Endothelial cell of umbilical vein (primary cell): Measurements from ENCODE around the gene ME3. TPM values are rescaled to one million over a fixed set of nuclear protein-coding genes. Genes with fewer than 3 reads are reported as not detected.

Source experiments
- BruUV-seq: library from RNA; stranded (reverse); fragments of 400-500 nt; replicated peaks from 2 replicates; lab custom pipeline; 2021; lab: Mats Ljungman, UMichigan
- CTCF ChIA-PET: fragments of 300-600, 350-600 bp; sonication (Branson Sonifier 250); formaldehyde crosslinking; loops from one replicate; lab custom pipeline; 2021; ENCODE audit warnings: antibody characterized with exemption, inconsistent platforms; lab: Charles Lee
- POLR2A ChIA-PET: fragments of 300-600, 350-600 bp; sonication (Branson Sonifier 250); formaldehyde crosslinking; loops from one replicate; lab custom pipeline; 2021; ENCODE audit warnings: antibody characterized with exemption, inconsistent platforms; lab: Charles Lee
- DNase-seq: peaks from one replicate; pipeline ENCODE4 v3.0.0-alpha.2; 2011; ENCODE audit warnings: low read depth, low spot score
- FAIRE-seq: peaks from 2 replicates; lab custom pipeline; 2011; peaks lifted over from hg19 to GRCh38; lab: Jason Lieb, UNC
- H2AFZ ChIP-seq: 2 replicates; pipeline ENCODE4 v1.6.0; 2012; ENCODE audit warnings: low read depth, low read length, control low read depth, inconsistent platforms
- H3K27ac ChIP-seq: 2 replicates; pipeline ENCODE4 v1.5.1; 2011; ENCODE audit warnings: low read depth, mild to moderate bottlenecking, control low read depth, low read length, moderate library complexity; ENCODE audit not compliant: insufficient read depth
- H3K27me3 ChIP-seq, 2 experiments: 2 replicates each; pipeline versions ENCODE4 v1.6.0 to v1.6.1; 2011; ENCODE audit warnings: low read length in 2 of 2, mixed read lengths in 1 of 2; ENCODE audit not compliant: control insufficient read depth in 2 of 2, insufficient read depth in 2 of 2
- H3K36me3 ChIP-seq, 2 experiments: 2 replicates in 1 of 2; 3 replicates in 1 of 2; pipeline ENCODE4 v1.5.1; 2011; ENCODE audit warnings: low read length in 2 of 2, mild to moderate bottlenecking in 1 of 2, moderate library complexity in 1 of 2; ENCODE audit not compliant: control insufficient read depth in 2 of 2, insufficient read depth in 2 of 2; ENCODE audit errors: extremely low read depth in 1 of 2
- H3K4me1 ChIP-seq: 3 replicates; pipeline ENCODE4 v1.5.1; 2011; ENCODE audit warnings: mild to moderate bottlenecking, low read length; ENCODE audit not compliant: control insufficient read depth, insufficient read depth; ENCODE audit errors: extremely low read depth
- H3K4me2 ChIP-seq: 2 replicates; pipeline ENCODE4 v1.6.1; 2011; ENCODE audit warnings: low read length, control low read depth, mixed read lengths; ENCODE audit not compliant: insufficient read depth
- H3K4me3 ChIP-seq, 3 experiments: fragments of 200-600 bp in 1 of 3; sonication (generic), shearing (Covaris generic) in 1 of 3; replicated peaks in 1 of 3; 2 replicates each; pipeline ENCODE4 v1.5.1; 2011 to 2016; ENCODE audit warnings: control low read depth in 3 of 3, low read length in 3 of 3, mild to moderate bottlenecking in 2 of 3, inconsistent platforms in 1 of 3, low read depth in 1 of 3, moderate library complexity in 1 of 3; ENCODE audit not compliant: insufficient read depth in 1 of 3
- H3K79me2 ChIP-seq: 2 replicates; pipeline ENCODE4 v1.6.0; 2012; ENCODE audit warnings: low read length, inconsistent platforms; ENCODE audit not compliant: control insufficient read depth, insufficient read depth
- H3K9ac ChIP-seq: replicated peaks from 2 replicates; pipeline ENCODE3; 2011; ENCODE audit warnings: low read length, control low read depth; ENCODE audit not compliant: insufficient read depth; ENCODE audit errors: extremely low read depth
- H3K9me1 ChIP-seq: replicated peaks from 3 replicates; pipeline ENCODE4 v1.6.0; 2011; ENCODE audit warnings: mild to moderate bottlenecking, low read length; ENCODE audit not compliant: control insufficient read depth, insufficient read depth; ENCODE audit errors: extremely low read depth
- H3K9me3 ChIP-seq: replicated peaks from 2 replicates; pipeline ENCODE4 v1.5.1; 2012; ENCODE audit warnings: low read length, inconsistent platforms; ENCODE audit not compliant: control insufficient read depth, insufficient read depth
- H4K20me1 ChIP-seq: replicated peaks from 2 replicates; pipeline ENCODE3; 2011; ENCODE audit warnings: mild to moderate bottlenecking, low read length; ENCODE audit not compliant: control insufficient read depth, insufficient read depth; ENCODE audit errors: extremely low read depth
- CTCF ChIP-seq, 2 donors: IDR thresholded peaks; 1 replicate in 1 of 2; 2 replicates in 1 of 2; pipeline ENCODE4 v1.5.1; 2011; ENCODE audit warnings: low read length in 2 of 2, mild to moderate bottlenecking in 2 of 2, moderate library complexity in 2 of 2, control low read depth in 1 of 2, inconsistent platforms in 1 of 2, low read depth in 1 of 2; ENCODE audit not compliant: insufficient read depth in 1 of 2; ENCODE audit errors: extremely low read depth in 1 of 2
- EZH2 ChIP-seq: IDR thresholded peaks from 2 replicates; pipeline ENCODE4 v1.6.1; 2012; ENCODE audit warnings: borderline replicate concordance, low read depth, mild to moderate bottlenecking, moderate library complexity, low read length, inconsistent platforms; ENCODE audit not compliant: severe bottlenecking
- FOS ChIP-seq: IDR thresholded peaks from 2 replicates; pipeline ENCODE4 v1.6.1; 2011; ENCODE audit warnings: mild to moderate bottlenecking, low read length, moderate library complexity, borderline replicate concordance; ENCODE audit not compliant: insufficient read depth
- GATA2 ChIP-seq: IDR thresholded peaks from 2 replicates; pipeline ENCODE4 v1.7.0; 2011; ENCODE audit warnings: low read depth, mild to moderate bottlenecking, moderate library complexity, mixed read lengths, low read length; ENCODE audit not compliant: insufficient read length, insufficient read depth
- JUN ChIP-seq: IDR thresholded peaks from 2 replicates; pipeline ENCODE4 v1.6.1; 2011; ENCODE audit warnings: borderline replicate concordance, low read depth; ENCODE audit not compliant: insufficient read length, insufficient read depth
- MAX ChIP-seq: IDR thresholded peaks from 2 replicates; pipeline ENCODE4 v1.6.1; 2011; ENCODE audit not compliant: insufficient read depth, insufficient read length
- MYC ChIP-seq: IDR thresholded peaks from one replicate; pipeline ENCODE4 v1.6.1; 2011; ENCODE audit warnings: mild to moderate bottlenecking, low read depth, low read length
- POLR2A ChIP-seq: IDR thresholded peaks from 2 replicates; pipeline ENCODE4 v1.6.1; 2012; ENCODE audit warnings: low read depth, mild to moderate bottlenecking, control low read depth, low read length
- POLR2AphosphoS5 ChIP-seq: IDR thresholded peaks from 2 replicates; pipeline ENCODE4 v1.6.1; 2012; ENCODE audit warnings: low read depth, mild to moderate bottlenecking, control low read depth, low read length, moderate library complexity; ENCODE audit not compliant: insufficient read depth
- dilution Hi-C: fragments of 300-500 bp; cut with MboI; formaldehyde crosslinking; loops from one replicate; pipeline ENCODE4 v1.15.0; 2019; ENCODE audit warnings: low sequenced_read_pairs; ENCODE audit not compliant: extremely low pct_ligation_motif_present
- intact Hi-C: fragments of 100-400 bp; cut with micrococcal nuclease; formaldehyde crosslinking; loops from one replicate; pipeline ENCODE4 v1.10.0; 2022
- polyA plus RNA-seq, 4 experiments: library from polyadenylated mRNA; depleted of rRNA in 3 of 4; stranded (reverse) in 3 of 4; unstranded in 1 of 4; fragments of >200 nt; gene quantifications; 2 replicates each; pipeline versions ENCODE4 v1.2.1 to v1.2.3, GENCODE V29; 2011 to 2012; ENCODE audit warnings: missing spikeins in 1 of 4
- total RNA-seq: library from RNA; stranded (reverse); gene quantifications from 2 replicates; pipeline ENCODE4 v1.2.3, GENCODE V29; 2021

The ME3 gene
- total and polyA plus RNA-seq, 2 donors (not counting 3 experiments of a cell fraction or from before 2014, with no cell fraction given), result 26.9 to 30.4 TPM

- no peak for FAIRE-seq
- H3K4me1 ChIP-seq, result peaks cover 30% of the 10 kb centered on the region
- H3K9ac ChIP-seq, result no peak overlapping the region
- H3K4me3 ChIP-seq, result peak overlapping the region in 1 of 3 experiments; percentile 0
- intact Hi-C loops, result loop anchor here (5.0 kb wide), 1 partner anchor 133 kb away; no protein-coding TSS in a partner anchor
- no peaks in the 10 kb centered on the region for H3K36me3 ChIP-seq
- H2AFZ ChIP-seq, result no peak overlapping the region
- dilution Hi-C loops, result no loop called here
- ChIA-PET CTCF (interaction anchor here (1.3 to 3.9 kb wide), 7 partner anchors 8 to 133 kb away, joined by 4 to 21 read pairs (median 5); partner anchors contain the start of gene PRSS23), POLR2A (no interaction called here)
- H3K79me2 ChIP-seq, result peaks cover 21% of the 10 kb centered on the region
- BruUV-seq, result no TSS peak
- H3K27ac ChIP-seq, result no peak overlapping the region
- TF ChIP-seq MYC, result no peak
- no peak for TF ChIP-seq FOS
- TF ChIP-seq CTCF (IDR thresholded peaks at IDR 0.05; ENCODE audit: extremely low read depth in 1 of 2, insufficient read depth in 1 of 2, low read depth in 1 of 2, low read length in 2 of 2), result no peak
- no peak for TF ChIP-seq POLR2AphosphoS5
- TF ChIP-seq MAX, result no peak
- TF ChIP-seq EZH2, result no peak
- TF ChIP-seq GATA2, result no peak
- TF ChIP-seq POLR2A, result no peak
- no peak for TF ChIP-seq JUN
- no peaks in the 10 kb centered on the region for H4K20me1 ChIP-seq
- H3K9me3 ChIP-seq, result no peaks in the 10 kb centered on the region
- no peaks in the 10 kb centered on the region for H3K9me1 ChIP-seq
- H3K4me2 ChIP-seq, result peak overlapping the region; percentile 99
- no peaks in the 10 kb centered on the region for H3K27me3 ChIP-seq
- no peak for DNase-seq
Observed at GRCh38 chr11:86670181-86670580, 2.2 kb downstream of the ME3 start.
